Activated CD8-positive, alpha-beta memory T cell treated with anti-CD3 and anti-CD28 coated beads, Interleukin-2, amount 50 U/mL, for 48 hours (primary cell): ENCODE measurements around the gene HOXA7.

Source experiments
- DNase-seq: peaks from one replicate; pipeline ENCODE4 v3.0.0-alpha.2; 2020

Gene HOXA7

DNA sequence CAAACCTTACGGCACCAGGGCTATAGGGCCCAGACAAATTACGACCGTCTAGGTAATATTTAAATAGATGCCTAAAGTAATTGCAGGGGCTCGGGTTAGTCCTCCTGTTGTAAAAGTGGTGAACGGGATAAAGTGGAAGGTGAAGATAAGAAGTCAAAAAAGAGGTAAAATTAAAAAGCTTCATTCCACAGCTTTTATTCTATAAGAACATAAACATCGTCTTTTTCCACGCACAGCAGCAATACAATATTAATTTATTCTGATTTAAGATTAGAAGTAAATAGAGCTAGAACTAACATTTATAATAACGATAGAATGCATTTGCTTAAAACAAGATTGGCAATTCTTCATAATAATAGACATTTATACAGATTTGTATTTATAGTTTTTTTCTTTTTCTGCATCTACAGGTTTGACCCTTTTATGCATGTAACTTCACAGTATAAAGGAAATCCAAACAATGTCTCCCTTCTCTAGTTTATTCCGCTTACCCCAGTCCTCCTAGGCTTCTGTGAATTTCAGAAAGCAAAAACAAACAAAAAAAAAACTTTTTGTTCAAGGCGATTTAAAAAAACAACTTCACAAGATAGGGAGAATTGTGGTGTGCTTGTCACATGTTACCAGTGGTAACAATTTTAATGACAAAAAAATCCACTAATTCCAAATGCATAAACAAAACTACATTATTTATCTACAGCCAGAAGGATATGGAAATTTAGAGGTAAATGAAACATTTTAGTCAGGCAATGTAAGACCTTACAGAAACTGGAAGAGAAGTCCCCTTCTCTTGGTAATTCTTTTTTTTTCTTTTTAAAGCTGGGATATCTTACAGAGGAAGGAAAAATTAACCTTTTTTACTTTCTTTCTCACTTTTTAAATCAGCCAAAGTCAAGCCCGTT is 14.2 kb upstream of the HOXA7 start:
- DNase-seq: no peak

DNA sequence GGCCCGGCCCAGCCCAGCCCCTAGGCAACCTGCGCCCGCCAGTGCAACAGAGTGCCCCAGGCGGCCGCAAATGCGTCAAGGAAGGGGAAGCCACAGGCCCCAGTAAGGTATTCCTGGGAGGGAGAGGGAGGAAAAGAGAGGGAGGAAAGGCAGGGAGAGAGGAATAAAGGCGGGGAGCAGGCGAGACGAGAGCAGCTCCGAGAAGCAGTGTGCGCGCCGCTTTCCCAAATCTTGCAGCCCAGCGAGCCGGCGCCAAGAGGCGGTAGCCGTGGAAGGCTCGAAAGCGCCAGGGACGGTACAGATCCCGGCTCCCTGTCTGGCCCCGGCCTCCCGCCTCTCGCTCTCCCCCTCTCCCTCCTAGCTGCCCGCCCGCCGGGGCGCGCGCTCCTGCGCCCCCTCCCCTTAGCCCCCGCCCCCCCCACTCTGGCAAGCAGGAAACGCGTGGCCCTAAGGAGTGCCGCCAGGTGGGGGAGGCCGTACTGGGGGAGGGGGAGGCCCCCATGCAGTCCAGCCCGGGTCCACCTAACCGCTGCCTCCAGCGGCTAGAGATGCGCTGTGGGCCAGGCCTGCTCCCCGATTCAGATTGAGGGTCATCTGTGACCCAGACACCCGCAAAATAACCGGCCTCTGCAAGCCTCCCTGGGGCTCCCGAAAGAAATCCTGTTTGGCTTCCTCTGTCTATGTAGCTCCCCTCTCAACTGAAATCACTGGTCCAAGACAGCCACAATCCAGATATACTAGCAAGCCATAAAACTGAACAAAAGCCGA is 13.4 kb upstream of the HOXA7 start:
- no peak for DNase-seq

DNA sequence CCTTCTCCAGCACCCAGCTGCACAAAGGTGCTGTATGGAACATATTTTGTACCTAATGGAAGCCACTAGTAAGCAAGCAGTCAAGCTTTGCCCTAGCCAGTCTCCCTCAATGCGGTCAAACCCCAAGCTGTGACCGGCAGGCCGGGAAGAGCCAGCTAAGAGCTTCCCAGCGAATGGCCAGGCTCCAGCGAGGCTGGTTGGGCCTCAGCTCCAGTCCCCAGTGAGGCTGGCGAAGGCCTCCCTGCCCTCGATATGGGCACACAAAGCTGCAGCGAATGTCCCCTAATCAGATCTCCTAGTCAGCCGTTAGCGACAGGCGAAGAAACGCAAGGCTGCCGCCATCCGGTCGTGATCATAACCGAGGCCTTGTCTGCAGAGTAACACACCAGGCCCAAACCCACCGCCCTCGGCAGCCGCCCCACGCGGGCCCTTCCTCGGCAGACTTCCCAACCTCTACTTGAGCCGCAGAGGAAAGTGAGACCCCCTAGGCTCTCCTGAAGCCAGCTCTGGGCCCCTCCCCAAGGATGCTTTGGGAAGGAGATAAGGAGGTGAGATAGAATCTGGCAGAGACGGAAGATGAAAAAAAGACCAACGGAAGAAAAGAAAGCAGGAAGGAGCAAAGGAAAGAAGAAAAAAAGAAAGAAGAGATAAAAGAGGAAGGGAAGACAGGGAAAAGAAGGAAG is 11.9 kb upstream of the HOXA7 start:
- DNase-seq: no peak

DNA sequence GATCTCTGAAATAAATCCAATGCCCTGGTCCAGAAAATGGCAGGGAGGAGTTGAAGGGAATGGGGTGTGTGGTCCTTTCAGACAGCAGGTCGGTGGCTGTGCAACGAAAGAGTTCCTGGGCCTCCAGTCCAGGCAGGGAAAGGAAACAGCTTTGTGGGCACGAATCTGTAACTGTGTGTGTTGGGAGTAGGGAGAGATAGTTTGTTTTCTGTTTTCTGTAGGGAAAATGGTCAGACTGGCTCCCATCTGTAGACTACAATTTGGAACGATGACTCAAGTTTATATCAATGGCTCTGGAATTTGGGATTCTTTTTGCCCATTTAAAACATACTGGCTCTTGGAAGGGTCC is 11.4 kb upstream of the HOXA7 start:
- no peak for DNase-seq

DNA sequence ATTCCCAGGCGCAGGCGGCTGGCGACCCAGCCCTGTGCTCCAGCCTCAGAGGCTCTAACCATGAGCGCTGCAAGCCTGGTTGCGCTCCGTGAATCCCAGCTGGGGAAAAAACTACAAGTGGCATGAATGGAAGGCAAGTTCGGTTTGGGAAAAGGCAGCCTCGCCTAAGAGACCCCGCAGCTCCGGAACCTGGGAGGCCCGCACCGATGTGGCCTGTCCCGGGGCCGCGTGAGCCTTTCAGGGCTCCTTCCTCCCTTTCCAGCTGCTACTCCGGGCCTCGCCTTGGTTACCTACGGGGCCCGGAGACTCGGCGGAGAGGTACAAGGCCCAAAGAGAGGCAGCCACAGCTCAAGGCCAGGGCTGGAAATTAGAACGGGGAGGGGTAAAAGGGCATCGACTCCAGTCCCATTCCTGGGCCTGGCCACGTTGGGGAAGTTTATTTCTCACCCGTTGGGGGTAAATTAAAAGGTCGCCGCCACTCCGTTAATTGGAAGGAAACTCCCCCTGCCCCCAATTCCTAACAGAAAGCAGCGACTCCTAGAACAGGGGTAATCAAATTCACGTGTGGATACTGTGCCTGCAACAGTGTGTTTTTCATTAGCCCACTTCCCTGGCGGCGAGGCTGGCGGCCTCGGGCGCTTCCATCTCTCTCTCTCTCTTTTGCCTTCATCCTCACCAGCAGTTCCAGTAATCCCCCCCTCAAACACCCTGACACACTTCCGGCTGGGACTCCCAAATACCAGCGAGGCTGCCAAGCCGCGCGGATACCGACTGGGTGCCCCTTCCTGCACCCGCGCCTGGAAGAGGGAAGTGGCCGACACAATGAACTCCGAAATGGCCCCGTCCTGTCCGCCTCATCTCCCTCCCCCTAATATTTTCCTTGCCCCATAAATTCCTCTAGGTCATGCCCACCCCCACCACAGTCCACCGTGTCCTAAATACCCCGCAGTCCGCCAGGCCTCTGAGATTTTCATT is 10.3 kb upstream of the HOXA7 start:
- DNase-seq: peak; percentile 64

DNA sequence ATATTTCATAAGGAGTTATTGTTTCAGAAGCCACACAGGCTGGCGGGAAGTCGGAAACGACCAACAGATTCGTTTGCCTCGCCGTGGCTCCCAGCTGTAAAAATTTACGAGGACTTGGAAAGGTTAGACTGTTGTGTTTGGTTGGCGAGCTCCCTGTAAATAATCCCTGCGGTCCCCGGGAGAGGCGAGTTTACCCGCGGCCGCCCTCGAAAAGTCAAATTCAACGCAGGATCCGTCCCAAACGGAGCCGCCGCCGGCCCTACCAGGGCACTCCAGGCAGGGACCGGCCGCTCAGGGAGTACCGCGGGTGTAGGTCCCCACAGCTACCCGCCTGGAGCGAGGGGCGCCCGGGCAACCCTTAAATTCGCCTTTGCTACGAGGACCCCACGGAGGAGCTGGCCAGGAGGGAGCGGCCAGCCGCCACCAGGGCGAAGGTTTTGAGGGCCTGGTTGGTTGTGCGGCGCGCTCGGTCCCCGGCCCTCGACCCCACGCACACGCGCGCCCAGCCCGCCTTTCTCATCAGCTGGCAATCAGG is 9.6 kb upstream of the HOXA7 start:
- DNase-seq: peak; percentile 61

DNA sequence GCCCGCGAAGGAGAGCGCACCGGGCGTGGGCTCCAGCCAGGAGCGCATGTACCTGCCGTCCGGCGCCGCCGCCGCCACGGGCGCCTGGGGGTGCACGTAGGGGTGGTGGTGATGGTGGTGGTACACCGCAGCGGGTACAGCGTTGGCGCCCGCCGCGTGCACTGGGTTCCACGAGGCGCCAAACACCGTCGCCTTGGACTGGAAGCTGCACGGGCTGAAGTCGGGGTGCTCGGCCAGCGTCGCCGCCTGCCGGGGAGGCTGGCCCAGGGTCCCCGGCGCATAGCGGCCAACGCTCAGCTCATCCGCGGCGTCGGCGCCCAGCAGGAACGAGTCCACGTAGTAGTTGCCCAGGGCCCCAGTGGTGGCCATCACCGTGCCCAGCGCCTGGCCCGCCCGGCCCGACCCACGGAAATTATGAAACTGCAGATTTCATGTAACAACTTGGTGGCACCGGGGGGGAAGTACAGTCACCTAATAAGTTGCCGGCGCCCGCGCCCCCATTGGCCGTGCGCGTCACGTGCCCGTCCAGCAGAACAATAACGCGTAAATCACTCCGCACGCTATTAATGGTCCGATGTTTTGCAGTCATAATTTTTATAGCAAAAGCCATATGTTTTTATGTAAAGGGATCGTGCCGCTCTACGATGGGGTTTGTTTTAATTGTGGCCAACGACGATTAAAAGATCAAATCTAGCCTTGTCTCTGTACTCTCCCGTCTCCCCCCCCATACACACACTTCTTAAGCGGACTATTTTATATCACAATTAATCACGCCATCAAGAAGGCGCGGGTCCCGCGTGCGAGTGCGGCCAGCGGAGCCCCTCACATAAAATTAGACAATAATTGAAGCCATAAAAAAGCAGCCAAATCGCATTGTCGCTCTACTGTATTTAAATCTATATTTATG is 8.9 kb upstream of the HOXA7 start, which contains the start of gene HOXA9:
Gene HOXA9, minus strand, starts transcription at position 449 of the 907 bp plus-strand sequence. Its CDS starts 80 bp downstream, at position 369.
- DNase-seq: no peak

DNA sequence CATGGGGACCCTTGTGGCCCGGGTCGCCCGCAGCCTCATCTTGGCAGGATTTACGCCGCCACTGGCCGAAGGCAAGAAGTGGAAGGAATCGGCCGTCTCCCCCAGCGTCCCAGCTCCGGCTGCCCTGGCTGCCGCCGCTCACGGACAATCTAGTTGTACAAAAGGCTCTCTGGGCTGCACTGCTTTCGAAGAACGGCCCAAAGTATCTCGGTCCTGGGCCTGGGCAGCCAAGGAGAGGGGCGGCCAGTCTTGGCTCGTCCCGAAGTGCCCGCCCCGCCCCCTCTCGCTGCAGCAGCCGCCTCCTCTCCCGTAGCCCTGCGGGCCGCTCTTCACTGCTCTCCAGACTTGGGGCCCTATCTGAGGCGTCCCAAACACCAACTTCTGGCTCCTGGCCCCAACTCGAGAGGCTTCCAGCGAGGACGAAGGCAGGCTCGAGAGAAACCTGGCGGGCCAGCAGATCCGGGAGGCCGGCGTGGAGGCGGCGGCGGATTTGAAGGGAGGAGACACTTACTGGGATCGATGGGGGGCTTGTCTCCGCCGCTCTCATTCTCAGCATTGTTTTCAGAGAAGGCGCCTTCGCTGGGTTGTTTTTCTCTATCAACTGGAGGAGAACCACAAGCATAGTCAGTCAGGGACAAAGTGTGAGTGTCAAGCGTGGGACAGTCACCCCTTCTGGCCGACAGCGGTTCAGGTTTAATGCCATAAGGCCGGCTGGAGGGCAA is 8.1 kb upstream of the HOXA7 start:
- DNase-seq: peak; percentile 65

DNA sequence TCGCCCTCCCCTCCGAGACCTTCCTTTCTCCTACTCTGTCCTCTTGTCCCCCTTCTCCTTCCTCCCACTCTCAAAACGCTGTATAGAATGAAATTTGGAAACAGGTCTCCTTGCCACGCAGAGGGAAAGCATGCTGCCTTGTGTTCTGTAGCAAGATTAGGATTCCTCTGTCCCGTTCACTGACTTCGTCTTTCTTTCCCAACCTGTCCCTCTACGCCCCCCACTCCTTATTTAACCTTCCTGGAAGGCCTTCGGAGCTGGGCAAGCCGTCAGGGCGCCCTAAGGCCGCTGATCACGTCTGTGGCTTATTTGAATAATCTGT is 7.5 kb upstream of the HOXA7 start:
- DNase-seq: no peak

DNA sequence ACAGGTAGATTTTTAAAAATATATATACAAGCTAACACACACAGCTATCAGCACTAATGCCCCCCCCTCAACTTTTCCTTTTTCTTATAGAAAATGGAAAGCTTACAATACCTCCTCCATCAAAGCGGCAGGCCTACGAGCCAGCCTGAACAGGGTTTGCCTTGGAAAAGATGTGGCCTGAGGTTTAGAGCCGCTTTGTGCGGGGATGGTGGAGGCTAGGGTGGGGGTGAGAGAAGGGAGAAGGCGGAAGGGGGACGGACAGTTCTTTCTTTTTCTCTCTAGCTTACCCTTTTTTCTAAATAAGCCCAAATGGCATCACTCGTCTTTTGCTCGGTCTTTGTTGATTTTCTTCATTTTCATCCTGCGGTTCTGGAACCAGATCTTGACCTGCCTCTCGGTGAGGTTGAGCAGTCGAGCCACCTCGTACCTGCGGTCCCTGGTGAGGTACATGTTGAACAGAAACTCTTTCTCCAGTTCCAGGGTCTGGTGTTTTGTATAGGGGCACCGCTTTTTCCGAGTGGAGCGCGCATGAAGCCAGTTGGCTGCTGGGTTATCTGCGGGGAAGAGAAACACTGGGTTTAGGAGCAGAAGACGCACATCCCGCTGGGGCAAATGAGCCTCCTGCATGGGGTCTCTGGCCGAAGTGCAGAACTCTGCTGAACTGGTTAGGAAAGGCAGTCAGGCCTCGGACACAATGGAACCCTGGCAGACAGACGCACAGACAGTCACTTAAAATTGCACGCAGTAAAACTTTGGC is 7.0 kb upstream of the HOXA7 start:
- no peak for DNase-seq

DNA sequence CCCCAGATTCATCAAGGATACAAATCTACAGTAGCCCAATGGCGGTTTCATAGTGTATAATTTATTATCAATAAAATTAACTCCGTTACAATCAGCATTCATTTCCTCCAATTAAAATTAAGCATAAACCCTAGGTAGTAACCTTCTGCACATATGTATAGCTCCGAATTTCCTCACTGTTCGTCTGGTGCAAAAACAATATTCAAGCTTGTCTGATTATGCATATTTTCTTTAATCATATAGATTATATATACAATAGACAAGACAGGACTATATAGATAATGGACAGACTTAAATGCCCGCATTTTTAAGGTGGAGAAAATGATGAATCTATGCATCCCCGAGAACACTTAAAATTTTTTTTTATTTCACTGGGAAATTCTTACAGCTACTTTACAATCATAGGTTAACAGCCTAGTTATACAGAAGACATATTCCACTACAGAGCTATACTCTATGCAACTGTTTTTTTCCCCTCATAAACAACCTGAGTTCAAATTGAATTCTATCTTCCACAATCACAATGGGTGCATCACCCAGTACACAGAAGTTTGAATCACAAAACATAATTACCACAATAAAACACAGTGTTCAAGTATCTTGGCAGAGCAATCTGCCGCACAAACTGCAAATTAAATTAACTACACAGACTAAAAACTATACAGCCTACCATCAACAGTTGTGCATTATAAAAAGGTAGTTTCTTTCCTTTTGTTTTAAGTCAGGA is 6.2 kb upstream of the HOXA7 start:
- no peak for DNase-seq

DNA sequence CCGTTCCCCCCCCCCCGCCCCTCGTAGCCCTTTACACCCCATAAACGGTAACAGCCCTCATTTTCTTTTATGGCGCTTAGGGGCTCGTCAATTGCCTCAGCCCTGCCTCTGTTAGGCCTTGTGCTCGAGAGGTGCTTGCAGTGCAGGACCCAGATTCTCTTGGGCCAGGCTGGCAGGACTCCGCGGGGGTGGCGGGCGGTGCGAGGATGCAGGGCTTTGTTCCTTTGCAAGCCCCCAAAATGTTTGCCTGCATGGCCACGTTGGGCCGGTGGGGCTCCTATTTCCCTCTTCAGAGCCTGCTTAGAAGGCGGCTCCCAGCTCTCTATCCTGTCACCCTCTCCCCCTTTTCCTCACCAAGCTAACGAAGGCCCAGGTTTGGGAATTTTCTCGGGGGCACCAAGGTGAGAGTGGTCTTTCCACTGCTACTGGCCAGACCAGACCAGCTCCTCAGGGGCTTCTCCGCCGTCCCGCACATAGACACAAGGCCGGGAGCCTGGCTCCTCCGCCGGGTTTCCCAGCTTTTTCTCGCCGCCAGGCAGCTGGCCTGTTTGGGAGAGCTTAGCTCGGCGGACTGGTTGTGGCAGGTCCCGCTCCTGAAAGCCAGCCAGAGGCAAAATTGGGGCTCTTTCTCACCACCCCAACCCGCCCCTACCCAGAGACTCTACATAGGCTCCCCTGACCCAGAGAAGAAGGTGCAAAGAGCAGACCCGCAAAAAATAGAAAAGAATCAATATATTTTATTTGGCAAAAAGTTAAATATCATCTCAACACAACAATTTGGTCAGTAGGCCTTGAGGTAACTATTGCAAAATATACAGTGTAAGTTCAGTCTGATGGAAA is 5.5 kb upstream of the HOXA7 start:
- DNase-seq: peak; percentile 55

DNA sequence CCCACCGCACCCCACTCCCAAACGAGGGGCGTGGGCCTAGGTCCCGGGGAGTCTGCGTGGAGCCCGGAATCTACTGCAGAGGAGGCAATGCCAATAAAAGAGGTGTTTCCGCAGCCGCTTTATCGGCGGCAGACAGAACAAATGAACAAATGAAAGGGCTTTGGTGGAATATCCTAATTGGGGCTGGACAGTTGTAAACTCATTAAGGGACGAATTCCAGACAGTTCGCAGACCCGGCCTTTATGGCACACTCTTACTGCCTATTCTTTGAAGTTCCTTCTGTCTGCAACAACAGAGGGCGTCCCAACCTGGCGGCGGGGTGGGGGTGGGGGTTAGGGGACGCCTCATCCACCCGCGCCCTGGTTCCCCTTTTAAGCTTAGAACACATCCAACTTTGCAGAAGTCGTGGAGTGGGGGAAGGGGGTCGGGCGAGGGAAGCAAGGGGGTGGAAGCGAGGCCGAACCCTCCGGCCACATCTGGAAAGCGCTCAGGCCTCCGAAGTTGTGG is 4.8 kb upstream of the HOXA7 start:
- DNase-seq: no peak

DNA sequence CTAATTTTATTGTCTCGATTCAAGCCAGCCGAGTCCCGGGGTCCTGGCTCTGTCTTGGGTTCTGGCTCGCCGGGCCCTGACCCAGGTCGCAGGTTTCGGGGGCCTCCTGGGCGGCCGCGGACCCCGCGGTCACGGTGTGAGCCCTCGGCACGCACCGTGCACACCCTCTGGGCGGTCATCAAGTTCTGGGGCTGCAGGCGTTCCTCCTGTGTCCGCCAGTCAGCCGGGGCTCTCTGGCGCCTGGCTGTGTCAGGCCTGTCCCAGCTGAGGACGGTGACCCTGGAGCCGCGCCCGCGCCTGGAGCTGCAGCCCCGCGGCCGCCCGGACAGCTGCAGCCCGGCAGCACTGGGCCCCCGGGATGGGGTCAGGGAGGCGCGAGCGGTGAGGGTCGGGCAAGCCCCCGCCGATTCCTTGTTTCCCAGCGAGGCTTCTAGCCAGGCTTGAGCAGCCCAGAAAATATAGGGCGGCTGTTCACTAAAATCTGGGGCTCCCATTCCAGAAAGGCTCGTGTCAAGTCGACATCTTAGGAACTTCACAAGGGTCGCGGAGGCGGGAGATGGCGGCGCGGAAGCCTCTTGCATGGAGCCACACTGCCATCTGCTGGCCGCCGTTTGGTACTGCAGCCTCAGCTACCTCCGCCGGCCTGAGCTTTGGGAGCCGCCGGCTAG is 4.2 kb upstream of the HOXA7 start:
- peak; percentile 98 for DNase-seq

DNA sequence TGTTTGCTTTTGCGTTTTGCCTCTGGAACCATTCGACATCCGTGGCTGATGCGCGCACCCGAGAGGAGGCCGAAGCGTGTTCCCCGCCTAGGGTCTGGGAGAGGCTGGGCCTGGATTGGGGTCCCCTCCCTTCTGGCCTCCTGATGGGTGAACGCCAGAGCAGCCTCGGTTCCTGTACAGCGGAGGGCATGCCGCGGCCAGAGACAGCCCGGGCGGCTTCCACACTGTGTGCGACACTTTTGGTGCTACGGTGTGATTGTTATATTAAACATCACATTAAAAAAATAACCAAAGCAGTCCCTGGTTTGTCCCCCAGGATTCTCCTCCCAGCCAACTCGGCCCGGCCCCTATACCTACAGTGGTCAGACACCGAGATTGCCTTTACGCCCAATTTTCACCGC is 3.7 kb upstream of the HOXA7 start:
- peak; percentile 70 for DNase-seq

DNA sequence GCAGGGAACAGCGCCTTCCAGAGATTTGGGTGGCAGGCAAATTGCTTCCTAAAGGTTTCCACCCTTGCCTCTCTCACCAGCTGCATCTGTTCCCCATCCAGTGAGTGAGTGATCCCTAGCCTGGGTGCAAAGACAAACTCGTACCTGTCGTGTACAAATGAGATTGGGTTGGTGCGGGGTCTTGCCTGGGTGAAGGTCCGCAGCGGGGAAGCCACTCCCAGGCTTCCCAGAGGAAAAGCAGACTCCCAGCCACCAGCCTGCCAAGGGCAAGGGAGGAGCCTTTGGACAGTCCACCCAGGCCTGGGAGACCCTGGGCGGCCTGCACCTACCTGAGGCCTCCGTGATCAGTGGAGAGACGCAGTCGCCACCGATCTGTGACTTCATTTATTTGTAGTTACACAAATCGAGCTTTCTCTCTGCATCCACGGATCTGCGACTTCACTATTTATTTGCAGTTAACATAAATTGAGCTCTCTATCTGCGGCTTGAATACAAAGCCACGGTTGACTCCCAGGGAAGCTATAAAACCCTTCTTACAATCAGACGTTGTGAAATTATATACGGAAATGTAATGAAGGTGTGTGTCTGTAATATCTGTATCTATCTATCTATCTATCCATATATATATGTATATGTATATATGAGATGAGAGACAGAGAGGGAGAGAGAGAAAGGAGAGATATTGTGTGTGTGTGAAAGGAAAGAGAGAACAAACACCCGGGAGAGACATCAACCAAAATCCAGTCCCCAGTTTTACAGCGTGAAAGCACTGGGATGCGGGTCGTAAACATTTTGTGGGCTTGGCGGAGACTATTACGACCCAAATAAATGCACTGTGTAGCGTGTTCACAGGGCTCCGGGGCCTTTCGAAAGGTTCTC is 3.0 kb upstream of the HOXA7 start:
- DNase-seq: peak; percentile 49
